ENCODE measurements around the gene NEDD8. TPM values are rescaled to one million over a fixed set of nuclear protein-coding genes. Genes with fewer than 3 reads are reported as not detected.

NEDD8 gene
- total RNA-seq, 4 donors from 2014 or later: 42.2 to 113 (median 69.9) TPM

GRCh38 chr14:24238527-24239037, 6.4 kb upstream of the NEDD8 start:
- intact Hi-C loops (cut with DNase I; ENCODE audit: low total_unique reads): no loop called here
- no peak for DNase-seq
- Histone ChIP-seq H3K9me3 (no peaks in the 10 kb centered on the region), H3K27me3 (no peaks in the 10 kb centered on the region), H3K36me3 (peaks cover 0 to 35% (median 13%) of the 10 kb centered on the region in 4 donors), H3K27ac (no peak overlapping the region), H3K4me3 (no peak overlapping the region), H3K4me1 (peaks cover 31 to 47% (median 32%) of the 10 kb centered on the region in 4 donors)
- WGBS, 2 donors (ENCODE audit: low coverage in 1 of 2): 90 to 92% methylated on average over 3 to 5 of the region's 5 CpGs
- in situ Hi-C loops (cut with MboI; ENCODE audit: low pct_ligation_motif_present in 1 of 4, low pct_unique_long_range_greater_than_20kb in 1 of 4, low sequenced_read_pairs in 3 of 4): loop anchor here in 3 of 4 donors (25.0 kb wide), 1 partner anchor 199 kb away; the partner anchor contains the start of genes CBLN3 (in 3 of the 3), KHNYN (in 3 of the 3) and SDR39U1 (in 3 of the 3)
- TF ChIP-seq POLR2A (IDR thresholded peaks at IDR 0.05) (no peak), POLR2AphosphoS5 (IDR thresholded peaks at IDR 0.05) (no peak), EP300 (IDR thresholded peaks at IDR 0.05; ENCODE audit: low read depth) (no peak), CTCF (IDR thresholded peaks at IDR 0.05) (no peak)

GRCh38 chr14:24238123-24238522, 6.0 kb upstream of the NEDD8 start:
- no peaks in the 10 kb centered on the region for H3K9me3 ChIP-seq
- H3K27ac ChIP-seq: no peak overlapping the region
- TF ChIP-seq POLR2AphosphoS5 (IDR thresholded peaks at IDR 0.05) (no peak), CTCF (IDR thresholded peaks at IDR 0.05) (no peak), POLR2A (IDR thresholded peaks at IDR 0.05) (no peak), EP300 (IDR thresholded peaks at IDR 0.05; ENCODE audit: low read depth) (no peak)
- 78 to 87% methylated on average over 4 to 5 of the region's 5 CpGs for WGBS, 2 donors (ENCODE audit: low coverage in 1 of 2)
- no peak overlapping the region for H3K4me3 ChIP-seq
- H3K36me3 ChIP-seq: peaks cover 0 to 35% (median 13%) of the 10 kb centered on the region in 4 donors
- intact Hi-C loops (cut with DNase I; ENCODE audit: low total_unique reads): no loop called here
- in situ Hi-C loops (cut with MboI; ENCODE audit: low pct_ligation_motif_present in 1 of 4, low pct_unique_long_range_greater_than_20kb in 1 of 4, low sequenced_read_pairs in 3 of 4): loop anchor here in 3 of 4 donors (25.0 kb wide), 1 partner anchor 199 kb away; the partner anchor contains the start of genes CBLN3 (in 3 of the 3), KHNYN (in 3 of the 3) and SDR39U1 (in 3 of the 3)
- H3K4me1 ChIP-seq: peaks cover 33 to 47% (median 34%) of the 10 kb centered on the region in 4 donors
- DNase-seq: no peak
- H3K27me3 ChIP-seq: no peaks in the 10 kb centered on the region

GRCh38 chr14:24237463-24237955, 5.3 kb upstream of the NEDD8 start:
- Histone ChIP-seq H3K4me3 (no peak overlapping the region), H3K4me1 (peaks cover 33 to 48% (median 35%) of the 10 kb centered on the region in 4 donors), H3K36me3 (peaks cover 0 to 35% (median 13%) of the 10 kb centered on the region in 4 donors), H3K27me3 (no peaks in the 10 kb centered on the region), H3K27ac (no peak overlapping the region), H3K9me3 (no peaks in the 10 kb centered on the region)
- intact Hi-C loops (cut with DNase I; ENCODE audit: low total_unique reads) (no loop called here), in situ Hi-C loops (cut with MboI; ENCODE audit: low pct_ligation_motif_present in 1 of 4, low pct_unique_long_range_greater_than_20kb in 1 of 4, low sequenced_read_pairs in 3 of 4) (loop anchor here in 3 of 4 donors (25.0 kb wide), 1 partner anchor 200 kb away; the partner anchor contains the start of genes CBLN3 (in 3 of the 3), KHNYN (in 3 of the 3) and SDR39U1 (in 3 of the 3))
- TF ChIP-seq EP300 (IDR thresholded peaks at IDR 0.05; ENCODE audit: low read depth) (no peak), POLR2A (IDR thresholded peaks at IDR 0.05) (no peak), CTCF (IDR thresholded peaks at IDR 0.05) (no peak), POLR2AphosphoS5 (IDR thresholded peaks at IDR 0.05) (no peak)
- no peak for DNase-seq
- WGBS, 2 donors (ENCODE audit: low coverage in 1 of 2): 100% methylated on average over 2 of the region's 2 CpGs; no CpG with 5 or more reads in 1 of the 2 donors

- Histone ChIP-seq H3K4me1 (peaks cover 33 to 48% (median 34%) of the 10 kb centered on the region in 4 donors), H3K4me3 (no peak overlapping the region), H3K9me3 (no peaks in the 10 kb centered on the region), H3K27me3 (no peaks in the 10 kb centered on the region), H3K36me3 (peaks cover 0 to 35% (median 13%) of the 10 kb centered on the region in 4 donors), H3K27ac (no peak overlapping the region)
- intact Hi-C loops (cut with DNase I; ENCODE audit: low total_unique reads) (no loop called here), in situ Hi-C loops (cut with MboI; ENCODE audit: low pct_ligation_motif_present in 1 of 4, low pct_unique_long_range_greater_than_20kb in 1 of 4, low sequenced_read_pairs in 3 of 4) (loop anchor here in 3 of 4 donors (25.0 kb wide), 1 partner anchor 200 kb away; the partner anchor contains the start of genes CBLN3 (in 3 of the 3), KHNYN (in 3 of the 3) and SDR39U1 (in 3 of the 3))
- no peak for DNase-seq
- 94% methylated on average over 6 of the region's 6 CpGs; no CpG with 5 or more reads in 1 of the 2 donors for WGBS, 2 donors (ENCODE audit: low coverage in 1 of 2)
- TF ChIP-seq EP300 (IDR thresholded peaks at IDR 0.05; ENCODE audit: low read depth) (no peak), POLR2A (IDR thresholded peaks at IDR 0.05) (no peak), CTCF (IDR thresholded peaks at IDR 0.05) (no peak)
Measured at GRCh38 chr14:24236689-24237462, 4.7 kb upstream of the NEDD8 start.

Data from transverse colon (tissue), 4 donors.